Skeletal muscle cell (primary cell): ENCODE results near the gene GTF3C2.
A peak's percentile ranks its signal among the peaks of the same experiment; 100 is the strongest.
"Not testable (repeated sequence)": the region's sequence is repeated elsewhere in the genome, so short reads cannot be mapped to it uniquely, and the experiment has no call there.

ENCODE experiments used
- DNase-seq: peaks from one replicate; pipeline ENCODE4 v3.0.0-alpha.2; 2010; ENCODE audit warnings: low read depth
- H3K4me3 ChIP-seq: 2 replicates; pipeline ENCODE4 v1.5.1; 2011; ENCODE audit warnings: low read depth, mild to moderate bottlenecking, control low read depth, low read length, moderate library complexity

GTF3C2 gene

DNA sequence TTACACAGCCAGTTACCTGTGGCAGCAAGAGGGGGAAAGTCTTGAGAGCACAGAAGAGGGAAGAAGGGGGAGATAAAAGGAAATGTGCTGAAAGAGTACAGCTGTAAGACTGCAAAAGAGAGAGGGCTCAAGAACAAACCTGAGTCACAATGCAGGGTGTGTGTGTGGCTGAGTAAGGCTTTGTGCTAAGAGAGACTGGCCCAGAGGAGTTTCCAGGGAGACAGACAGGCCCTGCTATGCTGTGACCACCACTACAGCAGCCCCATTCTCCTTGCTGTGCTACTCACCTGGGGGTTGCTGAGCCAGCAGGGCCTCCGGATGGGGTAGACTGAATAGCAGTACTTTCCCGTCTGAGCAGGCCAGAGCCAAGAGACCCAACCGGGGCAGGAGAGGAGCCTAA lies 21.3 kb downstream of the GTF3C2 start:
- no peak overlapping the region for H3K4me3 ChIP-seq
- DNase-seq = no peak

DNA sequence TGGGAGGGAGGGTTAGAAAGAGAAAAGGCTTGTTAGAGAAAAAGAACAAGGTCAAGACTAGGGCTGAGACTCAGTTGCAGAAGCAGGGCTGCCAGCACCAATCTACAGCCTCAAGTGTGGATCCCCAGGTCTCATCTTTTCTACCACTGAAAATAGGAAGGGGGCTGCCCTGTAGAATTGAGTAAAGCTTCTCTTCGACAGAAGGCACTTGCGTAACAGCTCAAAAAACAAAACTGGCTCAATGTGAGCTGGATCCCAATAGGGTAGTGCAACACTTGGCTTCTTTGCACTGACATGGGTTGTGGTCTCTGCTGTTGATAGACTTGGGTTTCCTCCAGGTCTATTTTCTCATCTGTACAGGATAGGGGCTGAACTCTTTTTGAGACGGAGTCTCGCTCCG lies 31.8 kb downstream of the GTF3C2 start:
- no peak for DNase-seq
- H3K4me3 ChIP-seq = no peak overlapping the region

DNA sequence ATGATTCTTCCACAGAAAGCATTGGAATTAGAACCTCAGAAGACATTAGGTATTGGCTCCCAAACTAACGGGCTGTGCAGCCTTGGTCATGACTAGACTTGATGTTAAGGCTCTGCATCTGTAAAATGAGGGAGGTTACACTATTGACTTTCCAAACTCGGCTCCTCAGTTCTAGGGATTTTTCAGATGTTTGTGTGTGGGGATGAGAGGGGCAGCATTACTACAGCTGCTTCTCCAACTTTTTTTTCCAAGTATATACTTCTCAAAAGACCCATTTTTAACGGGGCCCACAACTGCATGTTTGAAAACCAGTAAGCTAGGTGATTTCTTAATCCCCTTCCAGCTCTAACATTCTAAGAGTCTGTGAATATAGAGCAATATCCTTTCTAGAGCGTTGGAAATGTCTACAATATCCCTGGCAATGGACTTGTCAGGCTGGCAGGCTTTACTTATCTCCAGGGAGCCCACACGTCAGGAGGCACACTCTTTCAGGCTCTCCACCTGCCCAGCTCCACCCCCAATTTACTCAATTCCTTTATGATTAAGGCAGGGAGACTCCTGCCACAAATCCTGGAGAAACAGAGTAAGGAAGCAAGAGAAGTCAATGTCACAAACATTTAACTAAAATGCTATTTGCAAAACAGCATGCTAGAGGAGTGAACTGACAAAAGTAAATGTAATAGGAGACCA lies 32.8 kb downstream of the GTF3C2 start:
- peak overlapping the region; percentile 83 for H3K4me3 ChIP-seq
- DNase-seq = no peak

DNA sequence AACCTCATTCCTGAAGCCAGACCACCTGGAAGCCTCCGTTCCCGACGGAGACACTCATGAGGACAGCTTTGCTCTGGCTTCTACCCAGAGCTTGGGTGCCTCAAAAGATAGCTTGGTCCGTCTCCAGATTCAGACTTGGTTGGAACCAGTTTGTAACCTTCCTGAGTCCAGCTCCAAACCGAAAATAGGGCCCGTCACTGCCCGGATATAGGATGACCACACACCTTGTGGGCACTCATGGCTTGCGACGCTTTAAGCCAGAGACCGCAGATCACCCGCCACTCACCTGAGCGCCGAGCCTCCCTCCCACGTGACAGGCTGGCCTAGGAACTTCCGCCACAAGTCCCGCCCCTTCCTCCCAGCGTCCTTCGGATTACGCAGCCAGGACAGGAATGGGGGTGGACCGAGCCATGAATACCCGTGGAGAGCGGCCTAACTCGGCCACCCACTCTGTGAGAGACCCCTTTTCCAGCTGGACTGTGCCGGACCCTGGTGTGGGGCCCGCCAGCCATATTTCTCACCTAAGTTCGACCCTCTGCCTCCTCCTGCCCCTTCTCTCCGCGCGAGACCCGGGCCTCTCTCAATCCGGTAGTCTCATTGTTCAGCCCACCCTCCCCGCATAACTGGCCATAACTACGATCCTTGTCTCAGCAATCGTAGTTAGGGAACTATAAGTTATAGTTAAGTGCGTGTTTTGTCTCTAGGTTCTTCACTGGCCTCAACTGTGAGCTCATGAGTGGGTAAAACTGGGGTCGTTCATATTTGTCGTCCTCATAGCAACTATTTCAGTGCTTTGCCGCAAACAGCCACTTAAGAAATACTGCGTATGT lies 33.6 kb downstream of the GTF3C2 start, which contains the start of gene MPV17:
Gene MPV17, minus strand, starts transcription at position 332 of the 830 bp plus-strand sequence. CDS start 580 bp downstream, outside the sequence.
- DNase-seq = peak; percentile 82
- H3K4me3 ChIP-seq = peak within 1 kb of the TSS; percentile 83

DNA sequence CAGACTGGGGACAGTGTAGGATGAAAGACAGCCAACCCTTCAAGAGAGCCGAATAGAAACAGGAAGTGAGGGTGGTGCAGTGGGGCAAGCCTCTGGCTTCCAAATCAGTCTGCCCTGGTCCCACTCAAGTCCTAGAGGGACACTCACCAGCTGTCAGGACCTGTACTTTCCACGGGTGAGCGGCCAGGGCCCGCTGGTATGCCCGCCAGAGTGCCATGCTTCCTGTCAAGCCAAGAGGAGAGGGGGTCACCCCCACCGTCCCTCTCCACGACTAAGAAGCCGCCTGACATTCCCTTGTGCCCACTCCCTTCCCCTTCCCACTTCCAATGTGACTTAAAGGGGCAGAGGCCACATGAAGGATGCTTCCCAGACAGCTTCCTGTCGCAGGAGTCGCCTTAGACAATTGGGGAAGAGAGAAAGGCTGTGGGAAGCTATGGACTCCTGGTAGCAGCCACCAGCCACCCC lies 34.2 kb downstream of the GTF3C2 start:
- DNase-seq = no peak
- peak overlapping the region; percentile 83 for H3K4me3 ChIP-seq

DNA sequence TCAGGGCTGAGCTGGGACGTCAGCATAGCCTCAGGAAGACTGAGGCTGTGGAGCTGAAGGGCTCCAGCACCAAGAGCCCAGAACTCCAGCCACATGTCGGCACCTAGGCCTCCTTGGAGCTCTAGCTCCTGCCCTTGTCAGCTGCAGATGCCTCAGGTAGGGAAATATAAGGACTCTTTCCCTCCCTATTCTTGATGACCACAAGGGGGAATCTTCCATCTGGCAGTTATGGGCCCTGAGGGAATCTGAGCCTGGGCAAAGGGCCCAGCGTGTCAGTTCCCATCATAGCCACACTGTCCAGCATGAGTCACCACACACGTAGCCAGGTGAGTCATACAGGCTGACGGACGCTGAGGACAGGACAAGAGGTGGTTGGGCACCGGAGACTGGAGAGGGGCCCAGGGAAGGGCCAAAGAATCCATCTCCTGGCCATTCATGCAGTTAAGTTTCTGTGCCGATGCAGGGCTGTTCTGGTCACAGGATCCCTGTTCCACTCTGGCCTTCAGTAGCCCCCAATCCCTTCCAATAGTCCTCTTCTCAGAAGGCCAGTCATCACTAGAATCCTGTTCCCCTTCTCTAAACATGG lies 35.5 kb downstream of the GTF3C2 start:
- peak overlapping the region; percentile 13 for H3K4me3 ChIP-seq
- peak; percentile 99 for DNase-seq

DNA sequence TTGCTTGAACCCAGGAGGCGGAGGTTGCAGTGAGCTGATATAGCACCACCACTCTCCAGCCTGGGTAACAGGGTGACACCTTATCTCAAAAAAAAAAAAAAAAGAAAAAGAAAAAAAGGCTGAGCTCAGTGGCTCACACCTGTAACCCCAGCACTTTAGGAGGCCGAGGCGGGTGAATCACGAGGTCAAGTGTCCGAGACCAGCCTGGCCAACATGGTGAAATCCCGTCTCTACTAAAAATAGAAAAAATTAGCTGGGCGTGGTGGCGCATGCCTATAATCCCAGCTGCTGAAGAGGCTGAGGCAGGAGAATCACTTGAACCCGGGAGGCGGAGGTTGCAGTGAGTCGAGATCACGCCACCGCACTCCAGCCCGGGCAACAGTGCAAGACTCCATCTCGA lies 36.7 kb downstream of the GTF3C2 start:
- DNase-seq = not testable (repeated sequence)

DNA sequence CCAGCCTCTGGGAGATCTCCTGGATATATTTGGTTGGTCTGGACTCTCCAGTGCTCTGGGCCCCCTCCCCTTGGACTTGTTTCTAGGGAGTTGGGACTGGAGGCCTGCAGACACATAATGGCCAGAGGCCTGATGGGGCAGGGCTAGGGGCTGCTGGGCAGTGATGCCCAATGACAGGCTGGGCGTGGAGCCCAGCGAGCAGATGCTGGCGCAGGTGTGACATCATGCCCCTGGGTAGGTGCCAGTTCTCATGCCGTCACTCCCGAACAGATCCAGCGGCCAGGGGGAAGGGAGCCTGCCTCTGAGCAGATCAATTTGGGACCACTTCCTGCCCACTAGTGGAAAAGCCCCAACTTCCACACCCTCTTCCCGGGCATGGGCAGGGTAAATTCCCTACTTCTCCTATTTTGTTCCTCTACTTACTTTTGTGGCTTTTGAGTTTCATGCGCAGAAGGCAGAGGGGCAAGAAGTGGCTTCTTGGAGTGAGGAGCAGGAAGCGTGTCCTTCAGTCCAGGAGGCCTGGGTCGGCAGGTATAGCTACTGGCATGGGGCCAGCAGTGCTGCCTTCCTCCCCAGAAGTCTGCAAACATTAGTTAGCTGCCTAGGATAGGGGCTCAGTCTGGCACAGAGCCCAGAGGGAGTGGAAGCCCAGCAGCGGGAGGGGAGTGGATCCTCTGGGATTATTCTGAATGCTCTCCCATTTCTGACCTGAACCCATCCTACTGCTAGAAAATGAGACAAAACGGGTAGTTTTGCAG lies 39.7 kb downstream of the GTF3C2 start:
- no peak overlapping the region for H3K4me3 ChIP-seq
- DNase-seq = no peak

More for the DNA sequence above, 36.7 kb downstream of the GTF3C2 start:
- H3K4me3 ChIP-seq = not testable (repeated sequence)

DNA sequence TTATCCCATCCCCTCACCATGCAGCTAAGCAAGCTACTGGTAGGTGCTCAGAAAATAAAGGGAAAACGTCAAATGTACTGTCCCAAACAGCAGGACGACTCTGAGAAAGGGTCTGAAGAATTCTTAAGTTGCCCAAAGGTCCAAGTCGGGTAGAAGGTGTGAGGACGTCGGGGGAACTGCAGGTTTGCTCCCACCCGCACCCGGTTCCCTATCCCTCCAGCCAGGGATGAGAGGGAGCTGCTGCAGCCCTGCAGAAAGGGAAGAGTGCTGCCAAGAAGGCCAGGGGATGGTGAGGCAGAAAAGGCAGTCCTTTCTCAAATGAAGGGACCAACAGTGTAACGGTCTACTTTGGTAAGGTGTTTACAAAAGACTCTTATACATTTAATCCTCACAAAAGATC lies 41.4 kb downstream of the GTF3C2 start:
- DNase-seq = no peak
- H3K4me3 ChIP-seq = no peak overlapping the region

DNA sequence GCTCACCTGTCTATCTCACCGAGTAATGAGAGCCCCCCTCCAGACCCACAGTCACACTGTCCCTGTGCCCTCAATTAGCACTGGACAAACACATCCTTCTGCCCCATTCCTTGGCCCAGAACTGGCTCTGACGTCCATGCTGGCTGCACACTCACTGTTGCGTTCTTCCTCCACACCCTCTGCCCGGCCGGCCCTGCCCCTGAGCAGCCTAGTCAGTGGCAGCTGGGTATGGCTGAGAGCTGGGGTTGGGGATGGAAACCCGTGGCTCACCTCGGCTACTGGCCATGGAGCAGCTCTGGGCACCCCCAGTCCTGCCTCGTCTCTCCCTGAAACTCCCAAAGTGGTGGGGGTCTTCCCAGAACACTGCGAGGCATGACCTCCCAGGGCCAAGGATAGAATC lies 41.9 kb downstream of the GTF3C2 start:
- H3K4me3 ChIP-seq = no peak overlapping the region

DNA sequence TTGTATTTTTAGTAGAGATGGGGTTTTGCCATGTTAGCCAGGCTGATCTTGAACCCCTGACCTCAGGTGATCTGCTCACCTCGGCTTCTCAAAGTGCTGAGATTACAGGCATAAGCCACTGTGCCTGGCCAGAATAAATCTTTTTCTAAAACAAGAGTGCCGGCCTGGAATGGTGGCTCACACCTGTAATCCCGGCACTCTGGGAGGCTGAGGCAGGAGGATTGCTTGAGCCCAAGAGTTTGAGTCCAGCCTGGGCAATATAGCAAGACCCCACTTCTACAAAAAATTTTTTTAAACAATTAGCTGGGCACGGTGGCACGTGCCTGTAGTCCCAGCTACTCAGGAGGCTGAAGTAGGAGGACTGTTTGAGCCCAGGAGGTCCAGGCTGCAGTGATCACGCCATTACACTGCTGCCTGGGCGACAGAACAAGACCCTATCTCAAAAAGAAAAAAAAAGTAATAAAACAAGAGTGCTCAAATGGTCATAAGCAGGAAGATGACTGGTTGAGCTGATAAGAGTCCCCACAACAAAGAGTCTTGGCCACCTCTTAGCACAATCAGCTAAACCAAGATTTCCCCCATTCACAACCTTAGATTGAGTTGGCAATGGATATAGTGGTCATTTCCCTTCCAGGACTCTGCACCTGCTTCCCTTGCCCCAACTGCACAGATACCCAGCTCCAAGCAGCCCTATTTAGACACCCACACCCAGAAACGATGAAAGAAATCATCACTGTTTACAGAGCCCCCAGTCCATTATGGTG lies 42.5 kb downstream of the GTF3C2 start:
- no peak overlapping the region for H3K4me3 ChIP-seq
- DNase-seq = no peak

More for the DNA sequence above, 41.9 kb downstream of the GTF3C2 start:
- DNase-seq = no peak

DNA sequence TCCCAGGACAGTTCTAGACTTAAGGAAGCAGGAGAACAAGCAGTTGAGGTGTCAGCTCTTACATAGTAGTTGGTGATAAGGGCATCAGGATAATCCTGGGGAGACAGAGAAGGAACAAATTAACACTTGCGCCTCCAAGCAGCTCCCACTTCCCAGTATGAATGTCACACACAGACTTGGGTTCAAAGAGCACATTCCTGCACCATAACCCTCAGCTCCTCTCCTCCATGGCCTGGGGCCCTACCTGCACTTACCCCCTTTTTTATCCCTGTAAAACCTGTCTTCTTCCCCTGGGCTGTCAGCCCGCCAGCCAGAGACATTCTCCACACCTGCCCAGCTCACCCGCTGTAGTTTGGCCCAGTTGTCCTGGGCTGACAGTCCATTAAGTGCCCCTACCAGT lies 44.4 kb downstream of the GTF3C2 start:
- H3K4me3 ChIP-seq = no peak overlapping the region
- no peak for DNase-seq

DNA sequence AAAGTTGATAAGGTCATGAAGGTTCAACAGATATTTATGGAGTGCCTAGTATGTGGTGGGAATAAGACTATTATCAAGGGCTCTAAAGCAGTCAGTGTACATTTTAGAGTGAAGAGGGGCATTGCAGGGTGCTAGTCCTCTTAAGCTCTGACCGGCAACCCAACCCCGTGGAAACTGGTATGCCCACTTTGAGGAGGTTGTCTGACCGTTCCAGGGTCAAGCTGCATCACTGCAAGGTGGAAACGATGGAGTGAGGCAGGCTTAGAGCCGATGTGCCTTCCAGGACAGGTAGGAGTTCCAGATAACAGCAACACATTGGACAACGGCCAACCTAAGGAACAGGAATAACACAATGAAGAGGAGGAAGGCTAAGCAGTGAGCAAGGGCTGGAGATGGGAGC lies 46.9 kb downstream of the GTF3C2 start:
- no peak overlapping the region for H3K4me3 ChIP-seq
- DNase-seq = no peak

DNA sequence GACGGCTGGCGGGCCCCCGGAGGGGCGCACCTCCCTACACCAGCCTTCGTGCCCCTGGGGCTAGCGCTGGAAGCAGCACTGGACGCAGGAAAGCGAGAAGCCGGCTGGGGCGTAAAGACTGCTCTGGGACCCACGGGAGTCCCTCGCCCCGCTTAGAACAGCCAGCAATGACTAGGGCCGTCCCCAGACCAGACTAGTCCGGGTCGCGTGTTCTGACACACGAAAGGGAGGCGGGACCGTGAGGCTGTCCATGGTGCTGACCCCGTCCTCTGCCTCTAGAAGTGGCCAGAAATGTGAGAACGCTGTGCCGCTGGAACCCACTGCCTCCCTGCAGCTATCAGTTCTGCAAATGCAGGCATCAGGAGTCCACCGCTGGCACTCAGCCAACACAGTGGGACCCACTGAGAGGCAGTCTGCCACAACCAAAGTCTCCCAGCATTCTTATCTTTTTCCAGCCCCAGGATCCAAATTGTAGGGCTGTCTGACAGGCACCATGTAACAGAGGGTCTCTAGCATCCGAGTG lies 48.1 kb downstream of the GTF3C2 start, which contains the start of gene UCN:
Gene UCN, minus strand, starts transcription at position 87 of the 523 bp plus-strand sequence. CDS start 550 bp downstream, outside the sequence.
- DNase-seq = no peak
- H3K4me3 ChIP-seq = no peak within 1 kb of the TSS

DNA sequence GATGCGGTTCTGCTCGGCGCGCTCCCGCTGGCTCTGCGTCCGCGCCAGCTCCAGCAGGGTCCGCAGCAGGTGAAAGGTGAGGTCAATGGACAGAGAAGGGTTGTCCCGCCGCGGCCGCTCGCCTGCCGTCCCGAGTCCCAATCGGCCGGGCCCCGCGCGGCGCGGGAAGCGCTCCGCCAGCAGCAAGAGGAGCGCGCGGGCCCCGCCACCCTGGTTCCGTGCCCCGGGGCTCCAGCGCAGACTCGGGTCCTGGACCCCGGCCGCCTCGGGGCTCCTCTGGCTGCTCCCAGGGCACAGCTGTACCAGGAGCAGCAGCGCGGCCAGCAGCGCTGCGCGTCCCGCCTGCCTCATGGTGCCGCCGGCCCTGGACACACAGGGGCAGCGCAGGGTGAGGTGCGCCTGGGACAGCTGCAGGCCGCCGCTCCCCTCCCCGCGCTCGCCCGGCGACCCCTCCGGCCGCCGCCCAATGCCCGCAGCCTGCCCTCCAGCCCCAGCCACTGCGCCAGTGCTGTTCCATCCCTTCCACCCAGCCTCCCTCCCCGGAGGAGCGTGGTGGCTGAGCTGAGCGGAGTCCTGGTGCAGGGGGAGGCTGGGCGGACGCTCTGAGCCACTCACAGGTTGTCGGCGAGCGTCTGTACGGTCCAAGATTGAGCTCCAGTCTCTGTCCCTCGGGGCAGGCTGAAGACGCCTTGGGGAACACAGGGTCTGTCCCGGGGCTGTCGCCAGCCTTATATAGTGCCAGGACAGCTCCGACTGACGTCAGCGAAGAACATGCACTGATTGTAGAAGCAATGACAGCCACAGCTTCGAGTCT lies 48.8 kb downstream of the GTF3C2 start:
- H3K4me3 ChIP-seq = no peak overlapping the region
- no peak for DNase-seq

DNA sequence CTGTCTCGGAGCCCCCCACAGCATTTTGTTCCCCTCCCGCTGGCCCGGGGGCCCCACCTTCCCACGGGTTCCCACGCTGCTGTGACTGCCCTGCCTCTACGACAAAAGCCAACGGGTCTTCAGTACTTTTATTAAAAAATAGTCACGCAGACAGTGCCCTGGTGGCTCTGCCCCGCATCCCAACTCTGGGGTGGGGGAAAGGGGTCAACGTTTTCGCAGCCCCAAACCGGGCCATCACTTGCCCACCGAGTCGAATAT lies 49.3 kb downstream of the GTF3C2 start:
- DNase-seq = no peak
- H3K4me3 ChIP-seq = no peak overlapping the region

DNA sequence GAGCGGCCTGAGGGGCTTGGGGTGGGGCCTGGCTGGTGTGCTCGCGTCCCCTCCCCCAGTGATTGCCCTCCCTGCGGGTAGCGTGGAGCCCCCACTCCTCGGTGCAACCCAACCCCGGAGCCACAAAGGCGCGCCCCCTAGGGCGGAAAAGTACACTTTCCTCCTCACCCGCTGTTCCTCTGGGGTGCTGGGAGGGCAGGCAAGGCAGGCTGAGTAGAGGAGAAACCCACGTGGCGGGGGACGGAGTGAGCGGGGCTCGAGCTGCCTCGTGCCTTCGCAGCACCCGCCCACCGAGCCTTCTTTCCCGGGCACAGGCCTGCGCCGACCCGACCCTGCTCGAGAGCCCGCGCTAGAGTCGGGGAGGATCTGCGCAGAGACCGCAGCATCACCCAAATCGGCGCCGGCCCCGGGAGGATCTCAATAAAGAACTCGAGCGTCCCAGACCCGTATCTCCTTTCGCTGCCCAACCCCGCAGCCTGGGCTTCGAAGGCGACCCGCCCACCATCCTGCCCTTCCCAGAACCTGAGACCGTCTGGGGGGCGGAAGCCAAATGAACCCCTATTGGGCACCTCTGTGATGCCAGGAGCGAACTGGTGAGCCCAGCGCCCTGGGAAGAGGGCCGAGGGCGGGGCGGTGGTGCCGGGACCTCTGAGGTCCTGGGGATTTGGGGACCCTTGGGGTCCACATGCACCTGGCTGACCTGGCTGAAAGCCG lies 49.8 kb downstream of the GTF3C2 start:
- DNase-seq = no peak
- H3K4me3 ChIP-seq = no peak overlapping the region
